AG20443 (cell line): ENCODE results near the gene MYCL.
"Not testable (repeated sequence)": the region's sequence is repeated elsewhere in the genome, so short reads cannot be mapped to it uniquely, and the experiment has no call there.

Source experiments
- DNase-seq: peaks from one replicate; pipeline ENCODE4 v3.0.0; 2012; ENCODE audit warnings: low spot score, mixed read lengths

MYCL gene

GRCh38 chr1:39890273-39890672, 11.4 kb downstream of the MYCL start:
- DNase-seq = no peak

DNA sequence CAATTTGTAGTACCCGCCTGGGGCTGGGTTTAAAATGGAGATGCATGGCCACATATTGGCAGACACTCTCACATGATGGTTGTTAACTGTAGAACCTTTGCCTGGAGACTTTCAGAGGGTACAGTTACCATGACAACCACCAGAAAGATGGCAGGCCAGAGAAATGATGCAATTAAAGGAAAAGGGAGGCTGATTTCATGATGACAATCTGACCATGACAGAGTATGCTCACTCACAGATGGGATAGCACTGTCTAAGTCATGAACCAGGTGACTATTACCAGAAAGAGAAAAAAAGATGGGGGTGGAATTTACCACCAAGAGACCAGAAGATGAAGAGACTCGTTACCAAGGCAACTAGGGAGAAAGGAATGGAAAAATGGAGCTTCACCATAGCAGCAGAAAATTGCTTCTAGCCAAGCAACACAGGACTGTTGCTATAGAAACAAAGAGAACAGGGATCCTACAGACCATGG, 14.9 kb downstream of the MYCL start:
- no peak for DNase-seq

DNA sequence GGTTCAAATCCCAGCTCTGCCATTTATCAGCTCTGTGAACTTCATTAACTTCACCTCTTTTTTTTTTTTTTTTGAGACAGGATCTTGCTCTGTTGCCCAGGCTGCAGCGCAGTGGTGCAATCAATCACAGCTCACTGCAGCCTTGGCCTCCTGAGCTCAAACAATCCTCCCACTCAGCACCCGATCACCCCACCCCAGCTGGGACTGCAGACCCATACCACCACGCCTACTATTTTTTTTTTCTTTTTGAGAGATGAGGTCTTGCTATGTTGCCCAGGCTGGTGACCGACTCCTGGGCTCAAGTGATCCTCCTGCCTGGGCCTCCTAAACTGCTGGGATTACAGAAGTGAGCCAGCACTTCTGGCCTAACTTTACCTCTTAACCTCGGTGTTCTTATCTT, 16.2 kb downstream of the MYCL start:
- no peak for DNase-seq

DNA sequence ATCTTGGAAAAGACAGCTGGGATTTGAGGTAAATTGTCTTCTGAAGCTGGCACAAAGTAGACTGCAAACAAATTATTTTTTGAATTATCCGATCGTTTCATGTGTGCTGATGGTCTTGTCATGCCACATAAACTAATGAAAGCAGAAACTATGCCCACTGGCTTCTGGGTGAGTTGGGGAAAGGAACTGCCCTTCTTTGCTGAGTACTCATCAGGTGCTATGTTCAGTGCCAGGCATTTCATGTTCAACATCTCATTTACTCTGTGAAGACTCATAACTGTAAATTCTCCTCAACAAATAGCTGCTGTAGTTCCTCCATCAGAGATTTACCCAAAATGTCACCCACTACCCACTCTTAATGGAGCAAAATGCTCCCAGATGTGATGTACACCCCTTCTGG, 19.6 kb downstream of the MYCL start:
- no peak for DNase-seq

GRCh38 chr1:39877980-39878956, 23.4 kb downstream of the MYCL start:
- no peak for DNase-seq

GRCh38 chr1:39877231-39877778, 24.4 kb downstream of the MYCL start:
- DNase-seq = no peak

DNA sequence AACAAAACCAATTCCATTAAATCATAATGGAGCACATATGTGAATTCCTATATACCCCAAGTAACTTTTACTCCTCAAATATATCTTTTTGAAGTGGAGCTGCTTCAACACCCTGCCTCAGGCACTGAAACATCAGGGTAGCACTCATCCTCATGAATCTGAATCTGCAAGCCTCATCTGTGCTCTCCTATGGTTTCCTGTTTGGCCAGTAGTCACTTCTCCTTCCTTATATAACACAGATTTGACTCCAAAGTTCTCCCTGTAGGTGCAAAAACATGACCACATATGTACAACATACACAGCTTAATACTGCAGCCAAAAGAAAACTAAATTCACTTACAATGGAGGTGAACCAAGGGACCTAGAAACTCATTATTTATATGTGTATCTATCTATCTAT, 25.6 kb downstream of the MYCL start:
- no peak for DNase-seq

DNA sequence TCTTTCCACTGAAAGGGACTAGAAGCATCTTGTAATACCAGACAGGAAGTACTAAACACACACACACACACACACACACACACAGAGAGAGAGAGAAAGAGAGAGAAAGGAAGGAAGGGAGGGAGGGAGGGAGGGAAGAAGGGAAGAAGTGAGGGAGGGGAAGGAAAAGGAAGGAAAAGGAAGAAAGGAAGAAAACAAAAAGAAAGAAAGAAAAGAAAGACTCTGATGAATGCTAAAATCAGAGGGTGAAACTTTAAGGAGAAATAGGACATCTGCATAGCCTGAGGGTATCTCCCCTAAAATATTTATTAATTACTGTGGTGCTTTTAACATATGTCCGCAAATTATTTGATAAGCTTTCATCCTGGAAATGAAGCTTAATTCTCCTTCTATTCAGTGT, 29.0 kb downstream of the MYCL start:
- DNase-seq = no peak

DNA sequence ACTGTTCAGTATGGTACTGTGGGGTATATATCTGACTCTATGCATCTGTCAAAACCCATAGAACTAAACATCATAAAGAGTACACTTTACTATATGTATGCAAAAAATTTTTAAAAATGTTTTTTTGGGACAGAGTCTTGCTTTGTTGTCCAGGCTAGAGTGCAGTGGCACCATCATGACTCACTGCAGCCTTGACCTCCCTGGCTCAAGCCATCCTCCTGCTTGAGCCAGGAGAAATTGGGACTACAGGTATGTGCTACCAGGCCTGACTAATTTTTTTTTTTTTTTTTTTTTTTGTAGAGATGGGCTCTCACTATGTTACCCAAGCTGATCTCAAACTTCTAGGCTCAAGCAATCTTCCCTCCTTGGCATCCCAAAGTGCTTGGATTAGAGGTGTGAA, 29.9 kb downstream of the MYCL start:
- DNase-seq = no peak

- DNase-seq = not testable (repeated sequence)
Measured at GRCh38 chr1:39871043-39871442, 30.7 kb downstream of the MYCL start.

- not testable (repeated sequence) for DNase-seq
Measured at GRCh38 chr1:39869538-39870112, 32.1 kb downstream of the MYCL start.

DNA sequence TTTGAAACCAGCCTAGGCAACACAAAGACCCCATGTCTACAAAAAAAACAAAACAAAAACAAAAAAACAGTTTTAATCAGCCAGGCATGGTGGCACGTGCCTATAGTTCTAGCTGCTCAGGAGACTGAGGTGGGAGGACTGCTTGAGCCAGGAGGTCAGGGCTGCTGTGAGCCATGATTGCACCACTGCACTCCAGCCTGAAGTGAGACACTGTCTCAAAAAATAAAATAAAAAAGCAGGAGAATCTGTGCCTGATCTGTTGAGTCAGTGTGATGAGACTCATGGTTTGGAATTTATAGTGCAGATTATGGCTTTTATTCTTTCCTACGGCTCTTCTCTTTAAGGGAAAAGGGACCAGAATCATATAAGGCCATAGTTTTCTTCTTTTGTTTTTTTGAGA, 35.0 kb downstream of the MYCL start:
- DNase-seq = peak; percentile 62

- no peak for DNase-seq
Measured at GRCh38 chr1:39865762-39866161, 36.0 kb downstream of the MYCL start.

GRCh38 chr1:39863177-39863576, 38.5 kb downstream of the MYCL start:
- no peak for DNase-seq

DNA sequence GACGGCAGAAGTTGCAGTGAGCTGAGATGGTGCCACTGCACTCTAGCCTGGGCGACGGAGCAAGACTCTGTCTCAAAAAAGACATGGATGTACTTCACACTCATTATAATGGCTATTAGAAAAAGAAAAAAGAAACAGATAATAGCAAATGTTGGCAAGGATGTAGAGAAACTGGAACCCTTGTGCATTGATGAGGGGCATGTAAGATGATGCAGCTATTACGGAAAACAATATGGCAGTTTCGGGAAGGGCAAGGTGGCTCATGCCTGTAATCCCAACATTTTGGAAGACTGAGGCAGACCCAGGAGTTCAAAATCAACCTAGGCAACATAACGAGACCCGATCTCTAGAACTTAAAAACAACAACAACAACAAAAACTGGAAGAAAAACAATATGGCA, 40.7 kb downstream of the MYCL start:
- DNase-seq = no peak

GRCh38 chr1:39859859-39860812, 41.6 kb downstream of the MYCL start:
- DNase-seq = no peak

GRCh38 chr1:39858315-39858714, 43.4 kb downstream of the MYCL start:
- DNase-seq = no peak

- no peak for DNase-seq
Measured at GRCh38 chr1:39857126-39857878, 44.4 kb downstream of the MYCL start.

DNA sequence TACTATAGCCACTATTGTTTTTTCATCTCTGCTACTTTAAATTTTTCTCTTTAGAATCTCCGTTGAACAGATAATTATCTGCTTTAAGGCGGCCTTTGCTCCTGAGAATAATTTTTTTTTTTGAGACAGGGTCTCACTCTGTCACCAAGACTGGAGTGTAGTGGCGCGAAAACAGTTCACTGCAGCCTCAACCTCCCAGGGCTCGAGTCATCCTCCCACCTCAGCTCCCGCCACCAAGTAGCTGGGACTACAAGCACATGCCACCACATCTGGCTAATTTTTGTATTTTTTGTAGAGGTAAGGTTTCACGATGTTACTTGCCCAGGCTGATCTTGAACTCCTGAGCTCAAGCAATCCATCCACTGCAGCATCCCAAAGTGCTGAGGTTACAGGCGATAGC, 47.0 kb downstream of the MYCL start:
- DNase-seq = no peak

DNA sequence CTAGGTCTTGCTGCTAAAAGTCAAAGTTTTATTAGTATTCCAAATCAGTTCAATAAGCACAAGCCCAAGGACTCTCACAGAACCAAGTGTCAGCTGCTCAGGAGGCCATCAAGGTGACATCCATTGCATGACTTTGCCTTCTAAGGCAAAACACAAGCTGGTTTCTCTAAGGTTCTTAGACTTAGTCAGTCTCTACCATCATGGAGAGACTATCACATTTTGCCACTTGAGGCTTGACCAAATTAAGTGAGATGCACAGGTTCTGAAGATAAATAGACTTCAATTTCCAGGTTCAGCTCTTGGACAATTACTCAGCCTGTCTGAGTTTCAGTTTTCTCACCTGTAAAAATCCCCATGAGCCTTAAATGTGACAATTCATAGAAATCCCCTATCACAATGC, 47.4 kb downstream of the MYCL start:
- DNase-seq = no peak

- no peak for DNase-seq
Measured at GRCh38 chr1:39852876-39853275, 48.8 kb downstream of the MYCL start.
